PC-9 (cell line): ENCODE results near the gene LRRC27. TPM values are rescaled to one million over a fixed set of nuclear protein-coding genes. Genes with fewer than 3 reads are reported as not detected.

Experiments used
- BruUV-seq: library from RNA; stranded (reverse); fragments of 400-500 nt; replicated peaks from 2 replicates; lab custom pipeline; 2021; lab: Mats Ljungman, UMichigan
- CTCF ChIA-PET: fragments of 300-600 bp; sonication (Branson Sonifier 250); formaldehyde crosslinking; loops from one replicate; lab custom pipeline; 2022; ENCODE audit warnings: antibody characterized with exemption; lab: Charles Lee
- POLR2A ChIA-PET: fragments of 300-600 bp; sonication (Branson Sonifier 250); formaldehyde crosslinking; loops from one replicate; lab custom pipeline; 2022; ENCODE audit warnings: antibody characterized with exemption; ENCODE audit not compliant: unreplicated experiment; lab: Charles Lee
- DNase-seq, 2 experiments: peaks; one replicate each; pipeline versions ENCODE4 v3.0.0 to v3.0.0-alpha.2; 2015 to 2022; ENCODE audit warnings: mixed read lengths in 1 of 2
- H2AFZ ChIP-seq: fragments of 200-600 bp; sonication (generic); 2 replicates; pipeline ENCODE4 v1.8.1; 2017; ENCODE audit warnings: antibody characterized with exemption
- H3F3A ChIP-seq: fragments of 200-600 bp; sonication (generic); 2 replicates; pipeline ENCODE4 v1.8.1; 2017; ENCODE audit warnings: antibody characterized with exemption, mild to moderate bottlenecking, low read depth; ENCODE audit not compliant: insufficient read depth
- H3K27ac ChIP-seq: fragments of 200-600 bp; sonication (generic); 2 replicates; pipeline ENCODE4 v1.6.1; 2016; ENCODE audit warnings: mixed run types
- H3K27me3 ChIP-seq: fragments of 200-600 bp; sonication (generic); 2 replicates; pipeline ENCODE4 v1.6.1; 2016; ENCODE audit warnings: low read depth, mixed run types; ENCODE audit not compliant: insufficient read depth
- H3K36me3 ChIP-seq: fragments of 200-600 bp; sonication (generic); 2 replicates; pipeline ENCODE4 v1.6.1; 2016; ENCODE audit warnings: low read depth, mixed run types
- H3K4me1 ChIP-seq: fragments of 200-600 bp; sonication (generic); replicated peaks from 2 replicates; pipeline ENCODE4 v1.6.1; 2016; ENCODE audit warnings: mixed run types; ENCODE audit not compliant: insufficient read depth
- H3K4me2 ChIP-seq: fragments of 200-600 bp; sonication (generic); 2 replicates; pipeline ENCODE4 v1.6.1; 2017; ENCODE audit warnings: mixed run types
- H3K4me3 ChIP-seq: fragments of 200-600 bp; sonication (generic); 2 replicates; pipeline ENCODE4 v1.6.1; 2016; ENCODE audit warnings: mixed run types
- H3K79me2 ChIP-seq: fragments of 200-600 bp; sonication (generic); 2 replicates; pipeline ENCODE4 v1.6.1; 2017; ENCODE audit warnings: low read depth, mixed run types
- H3K9me2 ChIP-seq: fragments of 200-600 bp; sonication (generic); 2 replicates; pipeline ENCODE4 v1.8.1; 2017; ENCODE audit warnings: mild to moderate bottlenecking; ENCODE audit not compliant: insufficient read depth
- H3K9me3 ChIP-seq: fragments of 200-600 bp; sonication (generic); 2 replicates; pipeline ENCODE4 v1.8.1; 2016; ENCODE audit warnings: low read depth; ENCODE audit not compliant: insufficient read depth
- H4K20me1 ChIP-seq: fragments of 200-600 bp; sonication (generic); 2 replicates; pipeline ENCODE4 v1.8.1; 2017; ENCODE audit not compliant: insufficient read depth
- EZH2 ChIP-seq: fragments of 200-600 bp; sonication (generic); IDR thresholded peaks from 2 replicates; pipeline ENCODE4 v1.8.0; 2017; ENCODE audit warnings: antibody characterized with exemption, low read depth
- intact Hi-C: fragments of 100-400 bp; cut with micrococcal nuclease; formaldehyde crosslinking; loops from one replicate; pipeline ENCODE4 v1.10.0; 2022; ENCODE audit not compliant: unreplicated experiment
- total RNA-seq: library from RNA; stranded (reverse); gene quantifications from 2 replicates; pipeline ENCODE4 v1.2.3, GENCODE V29; 2021
- TF ChIP-seq, protein P1 (sequence below): fragments of 200-600 bp; sonication (generic); conservative IDR thresholded peaks from 2 replicates; pipeline ENCODE4 v1.6.1; 2017; ENCODE audit warnings: mixed run types, antibody characterized with exemption, mild to moderate bottlenecking, moderate library complexity

LRRC27 gene
- total RNA-seq, 1 experiment from 2014 or later: 10.0 TPM

DNA sequence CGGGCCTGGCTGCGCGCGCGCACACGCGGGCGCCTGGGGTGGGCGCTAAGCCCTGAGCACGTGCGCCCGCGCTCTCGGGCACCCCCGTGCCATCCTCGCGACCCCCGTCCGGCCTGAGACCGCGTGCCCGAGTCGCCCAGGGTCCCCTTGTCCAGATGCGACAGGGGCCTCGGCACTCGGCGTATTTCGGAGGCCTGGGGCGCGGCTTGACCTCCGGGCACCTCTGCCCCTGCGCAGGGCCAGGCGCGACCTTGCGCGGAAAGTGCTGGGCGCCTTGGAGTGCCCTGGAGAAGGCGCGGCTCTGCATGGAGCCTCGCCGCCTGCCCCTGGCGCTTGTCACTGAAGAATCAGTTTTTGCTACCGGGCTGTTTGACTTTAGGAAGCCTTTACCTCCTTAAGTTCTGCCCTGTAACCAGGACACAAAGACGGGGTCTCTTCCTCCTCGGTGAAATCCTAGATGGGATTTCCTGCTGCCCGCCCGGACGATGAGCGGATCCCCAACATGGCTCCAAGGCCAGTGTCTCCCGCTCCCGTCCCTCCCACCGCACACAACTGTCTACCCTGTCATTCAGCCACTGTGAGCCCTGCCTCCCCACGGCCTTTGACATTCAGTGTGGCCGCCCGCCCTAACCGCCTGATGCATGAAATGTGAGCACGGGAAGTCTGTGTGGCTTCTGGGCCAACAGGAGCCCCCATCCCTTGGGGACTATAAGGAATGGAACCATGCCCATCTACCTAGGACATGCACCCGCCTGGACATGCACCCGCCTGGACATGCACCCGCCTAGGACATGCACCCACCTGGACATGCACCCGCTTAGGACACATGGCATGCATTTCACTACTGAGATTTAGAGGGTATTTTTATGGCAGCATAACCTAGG is 23.2 kb upstream of the LRRC27 start:
- no peaks in the 10 kb centered on the region for H3F3A ChIP-seq

DNA sequence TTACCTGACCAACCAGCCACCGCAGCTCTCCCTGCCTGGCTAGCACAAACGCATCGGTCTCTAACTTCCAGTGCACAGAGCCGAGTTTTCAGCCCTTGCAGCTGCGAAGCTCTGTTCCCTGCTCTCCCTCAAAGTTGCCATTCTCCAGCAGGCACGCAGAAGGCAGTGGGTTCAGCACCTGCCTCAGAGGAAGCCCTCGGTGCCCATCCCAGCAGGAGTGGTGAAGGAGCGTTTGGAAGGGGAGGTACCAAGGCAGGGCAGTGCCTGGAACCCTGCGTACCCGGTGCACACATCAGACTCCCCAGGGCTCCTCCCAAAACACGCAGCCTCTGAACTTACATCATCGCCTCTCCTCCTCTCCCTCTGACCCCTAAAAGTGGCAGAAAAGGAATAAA is 22.5 kb upstream of the LRRC27 start:
- no peaks in the 10 kb centered on the region for H3K9me3 ChIP-seq
- H3K4me1 ChIP-seq: peaks cover 5% of the 10 kb centered on the region; the same call in 1 of the 2 replicates
- H2AFZ ChIP-seq: no peak overlapping the region
- no peaks in the 10 kb centered on the region for H3K27me3 ChIP-seq
- no peak overlapping the region for H3K4me3 ChIP-seq
- H3K9me2 ChIP-seq: no peaks in the 10 kb centered on the region
- CTCF ChIA-PET: no interaction called here
- H3F3A ChIP-seq: no peaks in the 10 kb centered on the region
- no peaks in the 10 kb centered on the region for H3K79me2 ChIP-seq
- POLR2A ChIA-PET: no interaction called here
- BruUV-seq: no TSS peak
- H3K4me2 ChIP-seq: no peak overlapping the region
- TF ChIP-seq, protein P1, sequence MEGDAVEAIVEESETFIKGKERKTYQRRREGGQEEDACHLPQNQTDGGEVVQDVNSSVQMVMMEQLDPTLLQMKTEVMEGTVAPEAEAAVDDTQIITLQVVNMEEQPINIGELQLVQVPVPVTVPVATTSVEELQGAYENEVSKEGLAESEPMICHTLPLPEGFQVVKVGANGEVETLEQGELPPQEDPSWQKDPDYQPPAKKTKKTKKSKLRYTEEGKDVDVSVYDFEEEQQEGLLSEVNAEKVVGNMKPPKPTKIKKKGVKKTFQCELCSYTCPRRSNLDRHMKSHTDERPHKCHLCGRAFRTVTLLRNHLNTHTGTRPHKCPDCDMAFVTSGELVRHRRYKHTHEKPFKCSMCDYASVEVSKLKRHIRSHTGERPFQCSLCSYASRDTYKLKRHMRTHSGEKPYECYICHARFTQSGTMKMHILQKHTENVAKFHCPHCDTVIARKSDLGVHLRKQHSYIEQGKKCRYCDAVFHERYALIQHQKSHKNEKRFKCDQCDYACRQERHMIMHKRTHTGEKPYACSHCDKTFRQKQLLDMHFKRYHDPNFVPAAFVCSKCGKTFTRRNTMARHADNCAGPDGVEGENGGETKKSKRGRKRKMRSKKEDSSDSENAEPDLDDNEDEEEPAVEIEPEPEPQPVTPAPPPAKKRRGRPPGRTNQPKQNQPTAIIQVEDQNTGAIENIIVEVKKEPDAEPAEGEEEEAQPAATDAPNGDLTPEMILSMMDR: no peak
- no peak for TF ChIP-seq EZH2
- no peak for DNase-seq
- no peaks in the 10 kb centered on the region for H4K20me1 ChIP-seq
- no peaks in the 10 kb centered on the region for H3K36me3 ChIP-seq
- intact Hi-C loops: no loop called here
- no peak overlapping the region for H3K27ac ChIP-seq

More for the DNA sequence above, 23.2 kb upstream of the LRRC27 start:
- CTCF ChIA-PET: no interaction called here
- Histone ChIP-seq H3K9me2 (no peaks in the 10 kb centered on the region), H3K27me3 (no peaks in the 10 kb centered on the region), H3K9me3 (no peaks in the 10 kb centered on the region), H2AFZ (peak overlapping the region; percentile 71; the same call in 1 of the 2 replicates), H3K4me1 (peaks cover 5% of the 10 kb centered on the region; the same call in 1 of the 2 replicates), H3K27ac (no peak overlapping the region), H4K20me1 (no peaks in the 10 kb centered on the region), H3K79me2 (no peaks in the 10 kb centered on the region), H3K4me2 (peak overlapping the region; percentile 76), H3K36me3 (no peaks in the 10 kb centered on the region), H3K4me3 (peak overlapping the region; percentile 73)
- POLR2A ChIA-PET: no interaction called here
- intact Hi-C loops: no loop called here
- DNase-seq: no peak
- BruUV-seq: TSS peak; percentile 70
- TF ChIP-seq, protein P1: no peak
- no peak for TF ChIP-seq EZH2

DNA sequence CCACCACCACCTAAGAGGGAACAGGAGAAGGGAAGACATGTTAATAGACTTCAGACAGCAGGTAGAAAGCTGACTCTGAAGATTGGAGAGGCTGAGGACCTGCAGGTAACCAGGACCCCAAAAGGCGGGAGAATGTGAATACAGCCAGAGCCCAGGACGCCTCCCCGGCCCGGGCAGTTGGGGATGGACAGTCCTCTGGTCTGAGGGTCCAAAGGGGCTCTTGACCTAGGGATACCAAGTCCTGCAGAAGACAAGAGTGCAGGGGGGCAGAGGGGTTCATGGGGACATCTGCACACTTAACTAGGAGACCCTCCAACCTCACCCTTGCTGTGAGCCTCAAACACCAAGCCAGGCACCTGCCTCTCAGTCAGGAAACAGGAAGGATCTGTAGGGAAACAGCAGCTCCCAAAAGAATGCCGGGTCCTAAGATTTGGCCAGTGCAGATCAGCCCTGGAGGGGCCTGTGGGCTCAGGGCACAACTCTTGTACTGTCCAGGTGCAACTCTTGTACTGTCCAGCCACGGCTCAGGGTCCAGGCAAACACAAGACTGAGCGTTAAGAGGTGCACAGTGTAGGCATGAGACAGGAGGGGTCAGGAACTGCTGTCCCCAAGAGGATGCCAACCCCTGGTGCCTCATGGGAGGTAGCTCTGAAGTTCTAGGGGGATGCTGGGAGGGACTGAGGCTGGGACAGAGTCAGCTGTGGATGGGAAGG is 22.0 kb upstream of the LRRC27 start:
- TF ChIP-seq, protein P1: no peak
- TF ChIP-seq EZH2: no peak
- BruUV-seq: no TSS peak
- DNase-seq: no peak
- Histone ChIP-seq H3K9me2 (no peaks in the 10 kb centered on the region), H3K4me3 (no peak overlapping the region), H3K79me2 (no peaks in the 10 kb centered on the region), H3K9me3 (no peaks in the 10 kb centered on the region), H3K36me3 (no peaks in the 10 kb centered on the region), H3K27ac (no peak overlapping the region), H3K4me1 (peaks cover 5% of the 10 kb centered on the region; the same call in 1 of the 2 replicates), H2AFZ (no peak overlapping the region), H3F3A (no peaks in the 10 kb centered on the region), H3K4me2 (no peak overlapping the region), H3K27me3 (no peaks in the 10 kb centered on the region), H4K20me1 (no peaks in the 10 kb centered on the region)
- POLR2A ChIA-PET: no interaction called here
- CTCF ChIA-PET: no interaction called here
- intact Hi-C loops: no loop called here
